GM19023 (cell line): ENCODE results near the gene CDH23.
"Not testable (repeated sequence)": the region's sequence is repeated elsewhere in the genome, so short reads cannot be mapped to it uniquely, and the experiment has no call there.

Source experiments
- ATAC-seq: cut with Tn5 transposase; IDR thresholded peaks from one replicate; pipeline ENCODE4 v1.9.1; 2021; ENCODE audit warnings: mild to moderate bottlenecking, moderate library complexity; ENCODE audit not compliant: unreplicated experiment

Gene CDH23

DNA sequence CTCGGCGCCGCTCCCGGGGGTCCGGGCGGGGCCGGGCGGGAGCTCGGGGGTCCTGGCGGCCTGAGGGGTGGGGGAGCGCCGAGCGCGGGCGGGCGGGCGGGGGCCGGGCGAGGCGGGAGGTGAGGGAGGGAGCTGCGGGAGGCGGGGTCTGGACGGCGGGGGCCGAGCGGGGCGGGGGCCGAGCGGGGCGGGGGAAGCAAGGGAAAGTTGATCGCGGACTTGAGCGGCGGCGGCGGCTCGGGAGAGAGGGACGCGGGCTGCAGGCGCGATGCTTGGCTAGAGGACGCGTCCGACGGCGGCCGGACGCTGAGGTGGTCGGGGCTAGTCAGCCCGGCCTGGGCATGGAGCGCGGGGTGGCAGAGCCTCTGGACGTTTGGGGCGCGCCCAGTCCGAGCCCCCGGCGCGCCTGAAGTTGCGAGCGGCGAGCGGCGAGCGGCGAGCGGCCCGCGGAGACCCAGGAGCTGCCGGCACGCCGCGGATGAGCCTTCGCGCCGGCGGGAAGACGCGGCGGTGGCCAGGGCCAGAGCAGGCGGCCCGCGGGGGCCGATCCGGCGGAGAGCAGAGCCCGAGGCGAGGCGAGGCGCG, at the start of gene CDH23:
Gene CDH23 (plus strand): TSS at position 210 of the 585 bp plus-strand sequence. CDS start 42,912 bp downstream, outside the sequence.
- ATAC-seq, result no peak

GRCh38 chr10:71347587-71348395, 48.9 kb upstream of the CDH23 start:
- no peak for ATAC-seq

GRCh38 chr10:71348850-71349249, 47.9 kb upstream of the CDH23 start:
- ATAC-seq, result no peak

DNA sequence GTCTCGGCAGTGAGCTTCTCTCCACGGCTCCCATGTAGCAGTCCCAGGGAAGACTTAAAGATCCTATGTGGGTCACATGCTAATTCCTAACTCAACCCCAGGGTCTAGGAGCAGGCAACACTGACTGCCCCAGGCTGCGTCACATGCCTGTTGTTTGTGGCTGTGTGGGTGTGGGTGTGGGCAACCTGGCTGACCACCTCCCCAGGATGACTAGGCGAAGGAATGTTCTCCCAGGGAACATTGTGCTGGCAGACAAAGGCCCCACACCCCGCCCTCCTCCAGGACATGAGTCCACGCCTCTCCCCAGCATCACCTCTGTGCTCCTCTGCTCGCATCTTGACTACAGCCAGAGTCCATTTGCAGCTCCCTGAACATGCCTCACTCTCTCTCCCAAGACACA, 47.3 kb upstream of the CDH23 start:
- no peak for ATAC-seq

DNA sequence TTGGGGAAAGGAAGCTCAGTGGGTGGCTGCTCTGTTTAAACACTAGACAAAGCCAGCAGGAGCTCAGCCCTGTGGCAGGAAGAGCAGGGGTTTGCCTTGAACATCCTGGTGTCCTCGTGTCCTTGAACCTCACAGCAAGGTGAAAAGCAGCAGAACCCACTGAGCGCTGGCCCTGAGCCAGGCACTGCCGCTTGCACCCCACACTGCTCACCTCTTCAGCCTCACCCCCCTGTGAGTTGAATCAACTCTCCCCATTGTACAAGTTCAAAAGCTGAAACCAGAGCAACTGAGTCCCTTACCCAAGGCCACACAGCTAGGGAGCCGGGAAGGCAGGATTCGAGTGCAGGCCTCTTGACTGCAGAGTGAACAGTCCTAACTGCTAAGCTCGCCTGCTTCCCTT, 45.6 kb upstream of the CDH23 start:
- no peak for ATAC-seq

- no peak for ATAC-seq
These were observed 44.9 kb upstream of the CDH23 start for GRCh38 chr10:71351628-71352319.

DNA sequence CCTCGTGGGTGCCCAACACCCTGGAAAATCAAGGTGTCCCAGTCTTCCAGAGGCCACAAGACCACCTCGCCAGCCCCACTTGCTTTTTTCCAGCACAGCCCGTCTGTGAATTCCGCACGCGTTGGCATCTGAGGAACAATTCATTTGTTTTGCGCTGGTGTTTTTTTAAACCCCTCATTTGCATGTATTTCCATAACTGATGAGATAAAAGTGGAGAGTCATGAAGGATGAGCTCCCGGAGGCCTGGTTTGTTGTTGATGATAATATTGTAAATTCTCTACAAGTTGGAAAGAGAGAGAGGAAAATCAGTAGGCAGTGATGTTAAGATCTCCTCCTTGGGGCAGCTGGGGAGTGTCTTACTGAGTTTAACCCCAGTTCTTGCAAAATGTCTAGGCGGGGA, 43.1 kb upstream of the CDH23 start:
- no peak for ATAC-seq

DNA sequence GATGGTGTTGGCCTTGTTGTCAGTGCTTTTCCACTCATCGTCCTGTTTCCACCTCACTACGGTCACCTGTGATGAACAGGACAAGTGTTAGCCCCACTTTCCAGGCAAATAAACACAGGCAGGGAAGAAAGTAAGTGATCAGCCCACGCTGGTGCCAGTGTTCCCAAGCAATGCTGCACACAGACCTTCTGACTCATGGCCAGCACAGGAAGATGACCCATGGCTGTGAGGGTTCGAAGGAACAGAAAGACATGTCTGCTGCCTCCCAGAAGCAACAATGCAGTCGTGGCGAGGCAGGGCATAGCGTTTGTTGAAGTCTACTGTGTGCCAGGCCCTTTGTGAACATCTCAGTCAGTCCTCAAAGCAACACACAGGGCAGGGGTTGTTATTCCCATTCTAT, 41.9 kb upstream of the CDH23 start:
- no peak for ATAC-seq

- no peak for ATAC-seq
These were observed 40.8 kb upstream of the CDH23 start for GRCh38 chr10:71355886-71356285.

GRCh38 chr10:71357792-71358265, 38.9 kb upstream of the CDH23 start:
- no peak for ATAC-seq

GRCh38 chr10:71358277-71358676, 38.4 kb upstream of the CDH23 start:
- no peak for ATAC-seq

- not testable (repeated sequence) for ATAC-seq
These were observed 37.8 kb upstream of the CDH23 start for GRCh38 chr10:71358906-71359305.

DNA sequence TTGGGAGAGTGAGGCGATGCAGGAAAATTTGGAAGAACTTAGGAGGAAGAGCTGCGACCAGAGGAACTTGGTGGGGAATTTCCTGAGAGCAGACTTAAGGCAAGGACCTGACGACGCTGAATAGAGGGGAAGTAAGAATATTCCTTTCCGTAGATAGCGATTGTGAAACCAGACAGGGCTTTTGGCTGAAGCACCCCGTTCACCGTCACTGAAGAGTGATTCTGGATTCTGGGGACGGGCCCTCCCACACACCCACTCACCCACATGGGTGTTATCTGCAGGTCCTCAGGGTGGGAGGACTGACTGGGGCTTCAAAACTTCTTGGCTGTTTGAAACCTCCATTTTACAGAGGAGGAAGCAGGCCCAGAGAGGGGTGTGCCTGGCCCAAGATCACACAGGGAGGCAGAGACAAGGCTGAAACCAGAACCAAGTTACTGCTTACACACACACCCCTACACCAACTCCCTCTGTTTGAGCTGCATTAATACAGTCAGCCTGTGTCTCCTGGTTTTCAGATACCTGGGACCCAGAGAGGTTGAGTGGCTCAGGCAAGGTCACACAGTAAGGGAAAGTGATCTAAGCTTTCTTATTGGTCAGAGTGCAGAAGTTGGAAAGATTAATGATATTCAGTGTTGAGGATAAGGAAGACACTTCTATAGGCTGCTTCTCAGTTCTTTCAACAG, 37.2 kb upstream of the CDH23 start:
- peak; percentile 57 for ATAC-seq

- no peak for ATAC-seq
These were observed 36.0 kb upstream of the CDH23 start for GRCh38 chr10:71360735-71361134.

DNA sequence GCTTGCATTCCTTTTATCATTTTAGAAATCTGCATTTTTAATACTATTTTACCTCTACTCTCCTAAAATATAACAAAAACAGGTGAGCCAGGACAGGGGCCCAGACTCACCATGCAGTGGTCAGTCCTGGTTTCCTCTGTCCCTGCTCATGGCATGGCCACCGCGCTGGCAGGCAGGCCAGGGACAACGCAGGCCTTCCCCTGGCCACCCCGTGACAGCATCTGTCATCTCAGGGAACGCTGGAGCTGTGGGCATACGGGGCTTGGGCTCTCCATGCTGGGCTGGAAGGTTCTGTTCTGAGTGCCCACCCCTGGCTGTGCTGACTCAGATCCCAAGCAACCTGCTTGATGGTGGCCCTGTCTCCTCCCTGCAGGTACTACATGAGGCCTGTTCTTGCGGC, 35.1 kb upstream of the CDH23 start:
- ATAC-seq, result no peak

- ATAC-seq, result no peak
These were observed 34.6 kb upstream of the CDH23 start for GRCh38 chr10:71362141-71362540.

GRCh38 chr10:71363936-71364335, 32.8 kb upstream of the CDH23 start:
- ATAC-seq, result no peak

- ATAC-seq, result no peak
These were observed 31.4 kb upstream of the CDH23 start for GRCh38 chr10:71365366-71365765.

- ATAC-seq, result no peak
These were observed 30.0 kb upstream of the CDH23 start for GRCh38 chr10:71366690-71367089.

DNA sequence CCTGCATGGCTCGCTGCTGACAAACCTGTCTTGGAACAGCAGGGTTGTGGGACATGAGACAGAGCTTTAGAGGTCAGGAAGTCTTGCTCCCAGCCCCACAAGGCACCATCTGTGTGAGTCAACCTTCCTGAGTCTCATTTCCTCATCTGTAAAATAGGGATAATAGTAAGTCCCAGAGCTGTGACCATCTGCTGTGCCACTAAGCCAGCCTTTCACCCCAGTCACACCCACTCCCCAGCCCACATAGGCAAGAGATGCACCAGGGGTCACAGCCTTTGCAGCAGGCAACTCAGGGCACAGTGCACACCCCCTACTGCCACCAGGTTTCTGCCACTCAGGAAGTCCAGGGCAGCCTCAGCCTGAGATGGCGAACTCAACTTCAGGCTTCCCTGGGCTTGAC, 29.4 kb upstream of the CDH23 start:
- no peak for ATAC-seq

DNA sequence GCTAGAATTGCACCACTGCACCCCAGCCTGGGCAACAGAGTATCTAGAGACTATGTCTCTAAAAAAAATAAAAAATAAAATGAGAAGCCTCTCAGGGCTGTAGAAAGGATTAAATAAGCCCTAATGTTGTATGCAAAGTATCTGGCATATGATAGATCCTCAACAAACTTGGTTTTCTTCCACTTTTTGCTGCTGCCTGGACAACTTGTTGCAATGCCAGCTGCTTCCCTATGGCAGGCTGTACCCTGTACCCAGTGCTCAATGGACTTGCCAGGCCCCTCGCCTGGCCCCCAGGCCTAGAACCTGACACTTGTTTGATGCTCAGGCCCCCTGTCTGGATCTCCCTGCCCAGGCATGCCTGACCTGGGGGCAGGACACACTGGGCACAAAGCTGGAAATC, 28.5 kb upstream of the CDH23 start:
- no peak for ATAC-seq
